ENCODE results near the gene ENAH.

- TF ChIP-seq CTCF (IDR thresholded peaks at IDR 0.05; ENCODE audit: low read length) (no peak), EZH2 (IDR thresholded peaks at IDR 0.05; ENCODE audit: borderline replicate concordance, low read length) (no peak)
Measured at GRCh38 chr1:225537554-225538251, 115.2 kb downstream of the ENAH start.
